GM18868 (cell line): ENCODE measurements around the gene COL11A2.

Experiments used
- ATAC-seq: cut with Tn5 transposase; IDR thresholded peaks from one replicate; pipeline ENCODE4 v1.9.1; 2021; ENCODE audit warnings: mild to moderate bottlenecking, moderate library complexity; ENCODE audit not compliant: unreplicated experiment

The COL11A2 gene

GRCh38 chr6:33193619-33194018 is 1.4 kb upstream of the COL11A2 start:
- ATAC-seq, result no peak

DNA sequence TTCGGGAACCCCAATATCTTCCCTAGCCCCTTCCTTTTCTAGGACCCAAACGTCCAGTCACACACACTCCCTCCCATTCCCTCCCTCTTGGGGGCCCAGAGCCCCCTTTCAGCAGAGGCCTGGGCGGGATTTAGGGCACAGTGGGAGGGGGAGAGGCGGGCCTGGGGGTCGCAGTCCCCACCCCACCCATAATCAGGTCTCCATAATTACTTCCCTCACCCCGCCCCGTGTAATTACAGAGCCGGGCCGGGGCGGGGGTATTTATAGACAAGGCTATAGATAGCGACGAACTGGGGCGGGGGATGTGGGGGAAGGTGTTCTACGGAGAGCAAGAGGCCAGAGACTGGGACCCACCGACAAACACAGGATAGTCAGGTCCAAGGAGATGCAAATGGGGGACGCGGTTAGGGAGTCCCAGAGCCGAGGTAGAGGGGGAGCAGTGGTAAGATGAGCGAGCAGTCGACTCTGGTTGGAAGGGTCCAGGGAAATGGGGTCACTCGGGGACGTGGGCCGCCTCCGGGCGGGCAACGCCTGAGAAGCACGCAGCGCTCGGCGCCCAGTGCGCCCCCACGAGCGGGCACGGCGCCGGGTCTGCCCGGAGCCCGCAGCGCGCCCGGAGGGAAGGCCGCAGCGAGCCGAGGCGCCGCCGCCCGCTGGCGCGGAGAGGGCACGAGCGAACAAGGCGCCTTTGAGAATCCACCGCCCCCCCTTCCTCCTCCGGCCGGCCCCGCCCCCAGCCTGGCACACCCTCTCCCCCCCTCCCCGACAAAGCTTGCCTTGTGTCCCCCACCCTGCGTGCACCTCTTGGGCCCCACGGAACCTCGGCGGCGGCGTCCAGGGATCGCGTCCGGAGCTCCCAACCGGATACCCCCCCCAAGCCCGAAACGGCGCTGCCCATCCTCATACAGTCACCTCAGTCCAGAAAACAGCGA is 670 bp upstream of the COL11A2 start:
- ATAC-seq, result no peak

GRCh38 chr6:33191383-33192104 is 723 bp downstream of the COL11A2 start:
- no peak for ATAC-seq

DNA sequence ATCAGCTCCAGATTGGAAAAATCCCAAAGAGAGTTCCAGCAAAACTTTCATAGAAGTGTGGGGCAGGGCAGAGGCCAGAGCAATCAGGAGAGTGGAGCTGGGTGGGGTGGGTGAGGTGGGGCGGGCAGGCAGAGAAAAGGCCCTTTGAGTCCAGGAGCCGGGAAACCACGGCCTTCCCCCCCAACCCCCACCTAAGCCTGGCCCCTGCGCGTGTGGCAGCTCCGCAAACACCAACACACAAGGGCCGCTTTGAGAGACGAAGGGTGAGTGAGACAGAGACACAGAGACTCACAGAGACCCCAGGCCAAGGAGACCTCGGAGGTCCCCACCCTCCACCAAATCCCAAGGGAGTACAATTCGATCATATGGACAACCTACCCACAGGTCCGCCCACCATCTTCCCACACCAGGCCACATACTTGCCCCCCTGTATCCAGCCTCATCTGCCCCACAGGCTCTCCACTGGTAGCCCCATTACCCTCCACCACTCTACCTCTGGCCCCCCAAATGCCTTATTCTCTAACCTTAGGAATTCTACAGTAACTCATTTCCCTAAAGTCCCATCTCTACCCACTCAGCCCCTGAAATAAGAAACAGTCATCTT is 1.7 kb downstream of the COL11A2 start:
- no peak for ATAC-seq

GRCh38 chr6:33189625-33190448 is 2.4 kb downstream of the COL11A2 start:
- ATAC-seq, result no peak

DNA sequence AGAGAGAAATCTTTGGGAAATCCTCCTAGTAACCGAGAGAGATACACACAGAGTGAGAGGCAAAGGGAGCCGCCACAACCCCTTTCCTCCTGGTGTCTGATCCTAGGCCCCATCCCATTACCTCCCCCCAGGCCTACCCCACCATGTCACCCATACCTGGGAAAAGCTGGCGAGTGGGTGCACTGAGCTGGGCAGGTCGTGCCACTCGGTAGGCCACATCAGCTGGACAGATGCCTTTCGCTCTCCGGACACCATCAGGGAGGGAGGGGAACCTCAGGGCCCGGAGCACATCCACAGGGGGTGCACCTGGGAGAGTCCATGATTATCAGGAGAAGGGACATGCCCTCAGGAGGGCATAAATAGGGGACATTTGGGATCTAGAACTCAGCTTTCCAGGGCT is 3.1 kb downstream of the COL11A2 start:
- ATAC-seq, result no peak

DNA sequence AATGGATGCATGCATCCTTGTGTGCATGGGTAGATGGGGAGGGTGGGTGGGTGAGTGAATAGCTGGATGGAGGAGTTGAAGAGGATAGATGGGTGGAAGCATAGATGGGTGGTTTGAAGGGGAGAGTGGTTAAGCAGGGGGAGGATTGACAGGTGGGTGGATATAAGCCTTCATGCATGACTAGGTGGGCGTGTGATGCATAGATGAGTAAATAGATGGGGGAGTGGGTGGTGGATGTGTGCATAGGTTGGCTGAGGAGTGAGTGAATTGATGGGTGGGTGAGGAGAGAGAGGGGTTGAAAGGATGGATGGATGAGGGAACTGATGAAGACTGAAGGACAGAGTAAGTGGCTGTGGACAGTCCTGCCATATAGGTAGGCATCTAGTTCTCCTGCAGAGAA is 4.5 kb downstream of the COL11A2 start:
- ATAC-seq, result no peak

DNA sequence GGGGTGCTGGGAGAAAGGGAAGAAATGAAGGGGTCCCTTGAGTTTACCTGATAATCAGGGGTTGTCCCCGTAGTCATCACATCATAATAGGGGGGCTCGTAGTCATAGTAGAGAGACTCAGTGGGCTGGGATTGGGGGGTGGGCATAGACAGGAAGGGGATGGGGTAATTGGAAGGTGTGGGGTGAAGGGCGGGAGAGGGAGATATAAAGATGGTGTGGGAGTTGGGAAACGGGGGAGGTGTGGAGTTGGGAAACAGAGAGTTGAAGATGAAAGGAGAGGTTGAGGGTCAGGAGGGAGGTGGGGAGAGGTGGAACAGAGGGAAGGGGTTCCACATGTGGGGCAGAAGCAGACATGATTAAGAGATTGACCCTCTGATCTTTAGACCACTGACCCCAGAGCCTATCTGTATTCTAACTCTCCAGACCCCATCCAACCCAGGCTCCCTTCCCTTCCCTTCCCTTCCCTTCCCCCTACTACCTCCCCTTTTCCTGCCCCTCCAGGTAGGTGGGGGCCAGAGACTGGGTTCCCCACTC is 6.5 kb downstream of the COL11A2 start:
- ATAC-seq, result no peak

DNA sequence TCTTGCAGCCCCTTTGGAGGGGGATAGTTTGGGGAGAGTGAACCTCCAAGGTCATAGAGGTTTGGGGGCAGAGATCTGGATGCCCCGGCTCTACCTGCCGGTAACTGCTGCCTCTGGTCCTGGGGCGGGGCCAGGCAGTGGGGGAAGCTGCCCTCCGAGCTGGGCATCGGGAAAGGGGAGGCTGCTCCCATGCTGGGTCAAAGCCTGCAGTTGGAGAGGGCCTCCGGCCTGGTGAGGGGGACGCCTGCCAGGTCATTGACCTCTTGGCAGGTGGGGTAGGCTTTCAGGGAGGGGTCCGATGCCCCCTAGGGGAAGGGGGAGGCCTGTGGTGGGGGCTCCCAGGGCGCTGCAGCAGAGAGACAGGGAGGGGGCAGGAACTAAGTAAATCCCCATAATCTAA is 7.1 kb downstream of the COL11A2 start:
- ATAC-seq, result no peak

DNA sequence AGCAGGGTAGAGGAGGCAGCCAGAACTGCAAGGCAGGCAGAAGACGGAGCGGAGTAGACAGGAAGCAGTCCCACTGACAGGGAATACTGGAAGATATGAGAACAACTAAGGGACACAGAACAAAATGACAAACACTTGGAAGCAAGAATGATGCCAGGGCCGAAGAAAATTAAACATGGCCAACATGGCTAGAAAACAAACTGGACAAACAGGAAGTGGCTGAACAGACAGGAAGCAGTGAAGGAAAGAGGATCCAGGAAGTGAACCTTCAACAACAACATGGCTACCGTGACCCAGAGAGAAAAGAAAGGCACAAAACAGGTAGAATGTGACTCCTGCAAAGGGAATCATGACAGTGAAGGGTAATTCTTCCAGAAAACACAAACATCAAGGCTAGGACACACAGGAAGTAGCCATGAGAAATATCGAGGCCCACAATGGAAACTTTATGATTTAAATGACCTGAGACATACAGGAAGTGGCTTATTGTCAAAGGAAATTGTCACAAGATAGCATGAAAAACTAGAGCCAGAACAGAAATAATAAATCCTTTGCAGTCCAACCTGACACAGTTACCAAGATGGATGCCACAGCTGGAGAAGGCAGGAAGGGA is 9.1 kb downstream of the COL11A2 start:
- ATAC-seq, result no peak

DNA sequence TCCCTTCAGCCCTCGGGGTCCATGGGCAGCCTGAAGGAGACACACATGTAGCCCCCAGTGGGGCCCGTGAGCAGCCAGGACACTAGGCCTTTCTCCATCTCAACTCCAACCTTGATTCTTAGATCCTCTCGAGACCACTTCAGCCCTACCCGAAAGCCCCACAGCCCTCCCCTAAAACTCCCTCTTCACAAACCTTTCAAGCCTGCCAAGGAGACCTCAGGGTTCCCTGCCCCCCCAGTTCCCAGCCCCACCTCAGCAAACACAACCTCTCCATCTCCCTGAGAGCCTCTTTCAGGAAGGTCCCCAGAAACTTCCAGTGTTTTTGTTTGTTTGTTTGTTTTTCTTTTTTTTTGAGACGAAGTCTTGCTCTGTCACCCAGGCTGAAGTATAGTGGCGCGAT is 11.1 kb downstream of the COL11A2 start:
- ATAC-seq, result no peak

DNA sequence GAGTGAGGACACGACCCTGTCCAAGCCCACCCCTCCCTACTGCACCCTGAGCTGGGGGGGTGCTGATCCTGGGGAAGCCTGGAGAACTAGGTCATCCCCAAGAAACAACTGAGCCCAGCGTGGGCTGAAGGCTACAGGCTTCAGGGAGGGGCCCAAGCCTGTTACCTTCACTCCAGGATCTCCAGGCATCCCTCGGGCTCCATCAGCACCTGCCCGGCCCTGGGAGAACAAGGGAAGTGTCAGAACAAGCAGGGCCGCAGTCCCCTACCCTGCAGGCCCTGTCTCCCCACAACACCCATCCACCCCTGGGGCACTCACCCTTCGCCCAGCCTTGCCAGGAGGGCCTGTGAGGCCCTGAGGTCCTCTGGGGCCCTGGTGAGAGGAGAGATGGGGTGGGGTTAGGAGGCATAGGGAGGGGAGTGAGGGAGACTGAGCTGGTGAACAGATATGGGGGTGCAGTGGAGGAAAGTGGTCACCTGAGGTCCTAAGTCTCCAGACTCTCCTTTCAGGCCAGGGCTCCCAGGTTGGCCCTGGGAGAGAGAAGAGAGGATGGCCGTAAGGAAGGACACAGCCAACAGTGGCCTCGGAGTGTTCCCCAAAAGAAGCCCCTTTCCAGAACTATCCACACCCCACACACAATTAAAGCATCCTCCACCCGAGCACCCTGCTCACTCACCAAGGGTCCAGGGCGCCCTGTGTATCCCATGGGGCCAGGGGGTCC is 13.4 kb downstream of the COL11A2 start:
- ATAC-seq, result no peak

DNA sequence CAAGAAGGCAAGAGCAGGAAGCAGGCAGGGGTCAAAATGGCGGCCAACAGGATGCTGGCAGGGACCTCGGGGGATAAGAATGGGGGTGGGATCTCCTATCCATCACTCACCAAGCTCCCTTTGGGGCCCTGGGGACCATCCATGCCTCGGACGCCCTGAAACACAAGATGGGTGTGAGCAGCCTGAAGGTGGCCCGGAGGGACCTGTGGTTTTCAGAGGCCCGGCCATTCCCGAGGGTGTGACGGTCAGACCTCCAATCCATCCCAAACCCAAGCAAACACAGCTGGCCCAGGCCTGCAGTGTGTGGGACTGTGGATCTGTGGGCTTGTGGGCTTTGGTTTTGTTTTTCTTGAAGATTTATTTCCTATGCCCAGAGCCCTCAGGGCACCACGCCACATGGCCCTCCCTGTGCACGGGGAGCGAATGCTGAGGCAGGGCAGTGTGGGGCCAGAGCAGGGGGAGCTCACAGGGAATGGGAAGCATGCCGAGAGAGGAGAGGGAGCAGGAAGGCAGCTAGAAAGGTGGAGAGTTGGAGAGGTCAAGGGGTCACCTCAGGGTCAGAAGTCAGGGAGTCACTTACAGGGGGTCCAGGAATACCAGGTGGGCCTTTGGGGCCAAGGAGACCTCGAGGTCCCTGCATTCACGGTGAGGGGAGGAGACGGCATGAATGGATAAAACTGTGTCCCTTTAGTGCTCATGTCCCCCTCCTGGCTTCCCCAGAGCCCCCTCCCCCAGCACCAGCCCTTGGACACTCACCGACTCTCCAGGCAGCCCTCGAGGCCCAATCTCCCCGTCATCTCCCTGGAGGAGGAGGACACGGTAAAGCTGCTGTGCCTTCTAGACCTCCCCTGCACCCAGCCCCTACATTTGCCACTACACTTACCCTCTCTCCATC is 14.5 kb downstream of the COL11A2 start:
- no peak for ATAC-seq

- ATAC-seq, result no peak
Measured at GRCh38 chr6:33176906-33177305, 15.4 kb downstream of the COL11A2 start.

DNA sequence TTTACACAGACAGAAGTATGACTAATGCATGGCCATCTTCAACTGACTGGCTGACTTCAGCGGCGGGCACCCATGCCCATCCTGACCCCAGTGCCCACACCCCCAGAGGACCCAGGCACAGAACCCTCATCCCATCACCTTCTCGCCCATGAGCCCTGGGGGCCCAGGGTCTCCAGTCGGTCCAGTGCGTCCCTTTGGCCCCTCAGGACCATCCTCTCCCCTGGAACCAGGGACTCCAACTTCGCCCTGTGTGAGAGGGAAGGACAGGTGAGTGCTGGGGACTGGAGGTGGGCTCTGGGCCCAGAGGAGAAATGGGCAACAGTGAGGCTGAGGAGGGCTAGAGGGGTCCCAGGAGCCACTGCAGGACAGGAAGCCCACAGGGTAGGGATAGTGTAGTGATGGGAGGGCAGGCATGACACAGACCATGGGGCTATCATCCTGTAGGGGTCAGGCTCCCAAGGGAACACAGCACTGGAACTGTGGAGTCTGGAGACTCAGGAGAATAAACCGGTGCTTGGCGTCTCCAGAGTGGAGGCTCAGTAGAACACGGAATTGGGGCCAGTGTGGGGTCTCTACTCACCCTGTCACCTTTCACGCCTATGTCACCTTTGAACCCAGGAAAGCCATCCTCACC is 16.7 kb downstream of the COL11A2 start:
- ATAC-seq, result no peak

GRCh38 chr6:33174784-33175183 is 17.5 kb downstream of the COL11A2 start:
- ATAC-seq, result no peak

DNA sequence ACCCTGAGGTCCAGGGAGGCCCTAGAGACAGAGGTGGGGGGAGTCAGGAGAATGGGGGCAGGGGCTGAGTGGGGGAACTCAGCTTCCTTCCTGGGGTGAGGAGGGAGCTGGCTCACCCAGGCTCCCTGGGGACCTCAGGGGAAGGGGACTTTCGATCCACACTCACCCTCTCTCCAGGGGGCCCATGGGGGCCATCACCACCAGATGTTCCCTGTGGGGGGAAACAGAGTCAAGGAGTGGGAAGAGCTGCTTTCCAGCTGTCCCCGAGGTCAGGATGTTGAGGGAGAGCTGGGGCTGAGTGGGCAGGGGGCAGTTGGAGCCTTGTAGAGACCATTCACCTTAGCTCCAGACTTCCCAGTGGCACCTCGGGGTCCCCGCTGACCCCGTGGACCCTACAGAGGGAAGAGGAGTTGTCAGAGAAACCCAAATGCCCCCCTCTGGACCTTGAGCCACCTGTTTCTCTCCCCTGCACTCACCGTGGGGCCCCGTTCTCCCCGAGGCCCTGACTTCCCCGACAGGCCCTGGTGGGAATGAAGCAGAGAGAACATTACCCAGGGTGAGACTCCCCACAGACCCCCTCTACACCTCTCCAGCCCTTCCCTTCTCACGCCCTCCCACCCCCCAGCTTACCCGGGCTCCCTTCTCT is 18.6 kb downstream of the COL11A2 start:
- ATAC-seq, result no peak
